ENCODE measurements around the gene SEMA3C.

- no peak for TF ChIP-seq POLR2A (IDR thresholded peaks at IDR 0.05; ENCODE audit: low read depth, low read length)
- no peak for TF ChIP-seq POLR2AphosphoS5 (IDR thresholded peaks at IDR 0.05; ENCODE audit: low read depth, low read length)
- no peak for TF ChIP-seq POU2F2 (IDR thresholded peaks at IDR 0.05; ENCODE audit: low read depth, low read length)
- no peak for TF ChIP-seq TAF1 (IDR thresholded peaks at IDR 0.05; ENCODE audit: low read depth, low read length)
Measured at GRCh38 chr7:80722616-80723195, 196.1 kb downstream of the SEMA3C start.
